ENCODE measurements around the gene FHIT.

DNA sequence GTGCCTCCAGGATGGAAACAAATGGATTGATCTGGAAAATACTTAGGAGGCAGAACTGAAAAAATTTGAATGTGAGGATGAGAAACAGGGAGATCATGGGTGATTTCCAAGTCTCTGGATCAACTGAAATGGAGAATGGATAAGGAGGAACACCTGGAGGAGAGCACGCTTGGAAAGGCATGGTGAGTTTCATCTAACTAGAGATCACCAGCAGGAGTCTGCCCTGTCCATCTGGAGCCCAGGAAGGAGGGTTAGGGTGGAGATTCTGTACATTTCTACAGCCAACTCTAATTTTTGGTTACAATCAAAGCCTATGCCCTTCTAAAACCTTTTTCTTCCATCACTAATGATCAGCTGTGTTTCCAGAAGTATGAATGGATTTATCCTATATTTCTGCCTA is 1205.6 kb downstream of the FHIT start:
- TF ChIP-seq POLR2A (IDR thresholded peaks at IDR 0.05; ENCODE audit: low read depth, low read length) (no peak), TAF1 (IDR thresholded peaks at IDR 0.05; ENCODE audit: borderline replicate concordance, low read depth, low read length) (no peak), POLR2AphosphoS5 (IDR thresholded peaks at IDR 0.05; ENCODE audit: low read depth, low read length) (no peak)

All from GM12892 (cell line).